ENCODE data around the gene CAMK2D.

CAMK2D gene

GRCh38 chr4:113461281-113461680, 300.3 kb downstream of the CAMK2D start:
- H3K27me3 ChIP-seq (ENCODE audit: control insufficient read depth in 3 of 3, insufficient read depth in 3 of 3, low read depth in 1 of 3, low read length in 3 of 3) = no peaks in the 10 kb centered on the region
- H2AK5ac ChIP-seq (ENCODE audit: low read depth, low read length) = no peak overlapping the region
- H3K4ac ChIP-seq (ENCODE audit: low read length) = no peak overlapping the region
- H2BK15ac ChIP-seq (ENCODE audit: low read length) = no peak overlapping the region
- H2AFZ ChIP-seq (ENCODE audit: low read length) = no peak overlapping the region
- no peak overlapping the region for H4K8ac ChIP-seq (ENCODE audit: low read depth, low read length)
- no peak overlapping the region for H3K9ac ChIP-seq (ENCODE audit: low read depth, low read length, poor library complexity)
- H3K79me1 ChIP-seq (ENCODE audit: low read depth, low read length) = no peaks in the 10 kb centered on the region
- H4K91ac ChIP-seq (ENCODE audit: low read depth, low read length, poor library complexity) = no peak overlapping the region
- no peak overlapping the region for H3K23ac ChIP-seq (ENCODE audit: low read depth, low read length, poor library complexity)
- H3K4me3 ChIP-seq (ENCODE audit: low read length in 2 of 2) = no peak overlapping the region
- H3K18ac ChIP-seq (ENCODE audit: low read length) = no peak overlapping the region
- H3K14ac ChIP-seq (ENCODE audit: low read length) = no peak overlapping the region
- no peak overlapping the region for H2BK5ac ChIP-seq (ENCODE audit: low read length)
- no peak overlapping the region for H2BK12ac ChIP-seq (ENCODE audit: low read length)
- no peaks in the 10 kb centered on the region for H3K4me1 ChIP-seq (ENCODE audit: control insufficient read depth in 2 of 2, insufficient read depth in 1 of 2, low read depth in 1 of 2, low read length in 2 of 2)
- no peak overlapping the region for H2BK120ac ChIP-seq (ENCODE audit: low read depth, low read length)
- H3K27ac ChIP-seq (replicated peaks; ENCODE audit: low read length) = no peak overlapping the region
- no peak for DNase-seq (ENCODE audit: low spot score)
- H3K9me3 ChIP-seq (replicated peaks in 1 of 2; ENCODE audit: control insufficient read depth in 2 of 2, insufficient read depth in 1 of 2, low read depth in 1 of 2, low read length in 2 of 2) = no peaks in the 10 kb centered on the region
- H3K4me2 ChIP-seq (ENCODE audit: insufficient read depth, low read length, poor library complexity, severe bottlenecking) = no peak overlapping the region
- peaks cover 2 to 62% of the 10 kb centered on the region in 2 donors for H3K36me3 ChIP-seq (replicated peaks in 1 of 2; ENCODE audit: control insufficient read depth in 2 of 2, insufficient read depth in 2 of 2, low read length in 2 of 2)

- Histone ChIP-seq H3K23ac (ENCODE audit: low read depth, low read length, poor library complexity) (no peak overlapping the region), H3K9me3 (replicated peaks in 1 of 2; ENCODE audit: control insufficient read depth in 2 of 2, insufficient read depth in 1 of 2, low read depth in 1 of 2, low read length in 2 of 2) (no peaks in the 10 kb centered on the region), H4K91ac (ENCODE audit: low read depth, low read length, poor library complexity) (no peak overlapping the region), H3K9ac (ENCODE audit: low read depth, low read length, poor library complexity) (no peak overlapping the region), H3K36me3 (replicated peaks in 1 of 2; ENCODE audit: control insufficient read depth in 2 of 2, insufficient read depth in 2 of 2, low read length in 2 of 2) (peaks cover 2 to 62% of the 10 kb centered on the region in 2 donors), H2BK5ac (ENCODE audit: low read length) (no peak overlapping the region), H3K79me1 (ENCODE audit: low read depth, low read length) (no peaks in the 10 kb centered on the region), H3K4me2 (ENCODE audit: insufficient read depth, low read length, poor library complexity, severe bottlenecking) (no peak overlapping the region), H2BK120ac (ENCODE audit: low read depth, low read length) (no peak overlapping the region), H3K4ac (ENCODE audit: low read length) (no peak overlapping the region), H3K4me1 (ENCODE audit: control insufficient read depth in 2 of 2, insufficient read depth in 1 of 2, low read depth in 1 of 2, low read length in 2 of 2) (peaks cover 2 to 7% of the 10 kb centered on the region in 2 donors), H2AFZ (ENCODE audit: low read length) (no peak overlapping the region), H4K8ac (ENCODE audit: low read depth, low read length) (no peak overlapping the region), H2AK5ac (ENCODE audit: low read depth, low read length) (no peak overlapping the region), H2BK15ac (ENCODE audit: low read length) (no peak overlapping the region), H3K27ac (replicated peaks; ENCODE audit: low read length) (no peak overlapping the region), H3K14ac (ENCODE audit: low read length) (no peak overlapping the region), H3K18ac (ENCODE audit: low read length) (no peak overlapping the region), H3K4me3 (ENCODE audit: low read length in 2 of 2) (no peak overlapping the region), H3K27me3 (ENCODE audit: control insufficient read depth in 3 of 3, insufficient read depth in 3 of 3, low read depth in 1 of 3, low read length in 3 of 3) (no peaks in the 10 kb centered on the region), H2BK12ac (ENCODE audit: low read length) (no peak overlapping the region)
- DNase-seq (ENCODE audit: low spot score) = no peak
Measured at GRCh38 chr4:113457886-113458285, 303.7 kb downstream of the CAMK2D start.

GRCh38 chr4:113457121-113457520, 304.4 kb downstream of the CAMK2D start:
- Histone ChIP-seq H4K8ac (ENCODE audit: low read depth, low read length) (no peak overlapping the region), H2BK120ac (ENCODE audit: low read depth, low read length) (no peak overlapping the region), H3K27ac (replicated peaks; ENCODE audit: low read length) (no peak overlapping the region), H3K27me3 (ENCODE audit: control insufficient read depth in 3 of 3, insufficient read depth in 3 of 3, low read depth in 1 of 3, low read length in 3 of 3) (no peaks in the 10 kb centered on the region), H3K4me3 (ENCODE audit: low read length in 2 of 2) (no peak overlapping the region), H2AK5ac (ENCODE audit: low read depth, low read length) (no peak overlapping the region), H3K9me3 (replicated peaks in 1 of 2; ENCODE audit: control insufficient read depth in 2 of 2, insufficient read depth in 1 of 2, low read depth in 1 of 2, low read length in 2 of 2) (no peaks in the 10 kb centered on the region), H3K4ac (ENCODE audit: low read length) (no peak overlapping the region), H3K23ac (ENCODE audit: low read depth, low read length, poor library complexity) (no peak overlapping the region), H3K9ac (ENCODE audit: low read depth, low read length, poor library complexity) (no peak overlapping the region), H3K4me1 (ENCODE audit: control insufficient read depth in 2 of 2, insufficient read depth in 1 of 2, low read depth in 1 of 2, low read length in 2 of 2) (peaks cover 2 to 9% of the 10 kb centered on the region in 2 donors), H3K14ac (ENCODE audit: low read length) (no peak overlapping the region), H3K4me2 (ENCODE audit: insufficient read depth, low read length, poor library complexity, severe bottlenecking) (no peak overlapping the region), H4K91ac (ENCODE audit: low read depth, low read length, poor library complexity) (no peak overlapping the region), H2BK15ac (ENCODE audit: low read length) (no peak overlapping the region), H3K18ac (ENCODE audit: low read length) (no peak overlapping the region), H3K79me1 (ENCODE audit: low read depth, low read length) (no peaks in the 10 kb centered on the region), H2BK12ac (ENCODE audit: low read length) (no peak overlapping the region), H2BK5ac (ENCODE audit: low read length) (no peak overlapping the region), H3K36me3 (replicated peaks in 1 of 2; ENCODE audit: control insufficient read depth in 2 of 2, insufficient read depth in 2 of 2, low read length in 2 of 2) (peaks cover 2 to 62% of the 10 kb centered on the region in 2 donors), H2AFZ (ENCODE audit: low read length) (no peak overlapping the region)
- WGBS, 2 donors (ENCODE audit: extremely low coverage in 2 of 2, insufficient read length in 2 of 2, insufficient replicate concordance in 1 of 2) = no CpG with 5 or more reads among the region's 8 CpGs
- DNase-seq (ENCODE audit: low spot score) = no peak

GRCh38 chr4:113455061-113455460, 306.5 kb downstream of the CAMK2D start:
- no CpG with 5 or more reads among the region's 2 CpGs for WGBS, 2 donors (ENCODE audit: extremely low coverage in 2 of 2, insufficient read length in 2 of 2, insufficient replicate concordance in 1 of 2)
- Histone ChIP-seq H3K4me3 (ENCODE audit: low read length in 2 of 2) (no peak overlapping the region), H3K36me3 (replicated peaks in 1 of 2; ENCODE audit: control insufficient read depth in 2 of 2, insufficient read depth in 2 of 2, low read length in 2 of 2) (peaks cover 2 to 54% of the 10 kb centered on the region in 2 donors), H3K18ac (ENCODE audit: low read length) (no peak overlapping the region), H3K27me3 (ENCODE audit: control insufficient read depth in 3 of 3, insufficient read depth in 3 of 3, low read depth in 1 of 3, low read length in 3 of 3) (no peaks in the 10 kb centered on the region), H3K9me3 (replicated peaks in 1 of 2; ENCODE audit: control insufficient read depth in 2 of 2, insufficient read depth in 1 of 2, low read depth in 1 of 2, low read length in 2 of 2) (no peaks in the 10 kb centered on the region), H2BK15ac (ENCODE audit: low read length) (no peak overlapping the region), H3K23ac (ENCODE audit: low read depth, low read length, poor library complexity) (no peak overlapping the region), H2BK5ac (ENCODE audit: low read length) (no peak overlapping the region), H3K79me1 (ENCODE audit: low read depth, low read length) (no peaks in the 10 kb centered on the region), H4K8ac (ENCODE audit: low read depth, low read length) (no peak overlapping the region), H3K9ac (ENCODE audit: low read depth, low read length, poor library complexity) (no peak overlapping the region), H4K91ac (ENCODE audit: low read depth, low read length, poor library complexity) (no peak overlapping the region), H2AK5ac (ENCODE audit: low read depth, low read length) (no peak overlapping the region), H3K4me2 (ENCODE audit: insufficient read depth, low read length, poor library complexity, severe bottlenecking) (no peak overlapping the region), H3K4me1 (ENCODE audit: control insufficient read depth in 2 of 2, insufficient read depth in 1 of 2, low read depth in 1 of 2, low read length in 2 of 2) (peaks cover 2 to 9% of the 10 kb centered on the region in 2 donors), H3K14ac (ENCODE audit: low read length) (no peak overlapping the region), H2BK120ac (ENCODE audit: low read depth, low read length) (no peak overlapping the region), H2BK12ac (ENCODE audit: low read length) (no peak overlapping the region), H2AFZ (ENCODE audit: low read length) (no peak overlapping the region), H3K27ac (replicated peaks; ENCODE audit: low read length) (no peak overlapping the region), H3K4ac (ENCODE audit: low read length) (no peak overlapping the region)
- DNase-seq (ENCODE audit: low spot score) = no peak
